IMR-90 (cell line): ENCODE data around the gene HUNK. TPM values are rescaled to one million over a fixed set of nuclear protein-coding genes. Genes with fewer than 3 reads are reported as not detected.

Experiments used
- ATAC-seq: fragments of 200-7000 bp; cut with Tn5 transposase; 2 replicates; pipeline ENCODE4 v1.9.1; 2020; ENCODE audit warnings: low read depth, mild to moderate bottlenecking, moderate library complexity
- BruUV-seq: library from RNA; stranded (reverse); fragments of 400-500 nt; replicated peaks from 2 replicates; lab custom pipeline; 2021; lab: Mats Ljungman, UMichigan
- CTCF ChIA-PET: fragments of 300-600 bp; formaldehyde crosslinking; extraction: SDS; loops from one replicate; lab custom pipeline; 2021; ENCODE audit warnings: antibody characterized with exemption; lab: Yijun Ruan, JAX
- POLR2A ChIA-PET: fragments of 300-600 bp; sonication (Branson Sonifier 250); formaldehyde crosslinking; loops from one replicate; lab custom pipeline; 2022; ENCODE audit warnings: antibody characterized with exemption; ENCODE audit not compliant: unreplicated experiment; lab: Charles Lee
- DNase-seq: peaks from one replicate; pipeline ENCODE4 v3.0.0; 2013
- H2AFZ ChIP-seq: replicated peaks from 2 replicates; pipeline ENCODE3; 2013; ENCODE audit warnings: low read length, mild to moderate bottlenecking; ENCODE audit not compliant: poor library complexity
- H2AK5ac ChIP-seq: 2 replicates; pipeline ENCODE4 v1.6.1; 2013; ENCODE audit warnings: low read depth, low read length, inconsistent platforms
- H2AK9ac ChIP-seq: replicated peaks from 2 replicates; pipeline ENCODE3; 2013; ENCODE audit warnings: mild to moderate bottlenecking, low read depth, low read length, moderate library complexity; ENCODE audit not compliant: poor library complexity
- H2BK120ac ChIP-seq: 2 replicates; pipeline ENCODE4 v1.6.1; 2013; ENCODE audit warnings: low read depth, low read length, inconsistent platforms
- H2BK15ac ChIP-seq: 3 replicates; pipeline ENCODE4 v1.6.1; 2013; ENCODE audit warnings: low read depth, low read length, inconsistent platforms
- H2BK20ac ChIP-seq: 2 replicates; pipeline ENCODE4 v1.6.1; 2013; ENCODE audit warnings: low read depth, mild to moderate bottlenecking, inconsistent platforms, low read length, moderate library complexity
- H2BK5ac ChIP-seq: 2 replicates; pipeline ENCODE4 v1.6.1; 2013; ENCODE audit warnings: mild to moderate bottlenecking, low read depth, low read length, inconsistent platforms; ENCODE audit not compliant: poor library complexity, severe bottlenecking
- H3K14ac ChIP-seq: replicated peaks from 2 replicates; pipeline ENCODE4 v1.6.1; 2013; ENCODE audit warnings: low read depth, low read length, inconsistent platforms
- H3K18ac ChIP-seq: 2 replicates; pipeline ENCODE4 v1.6.1; 2013; ENCODE audit warnings: low read depth, low read length, control low read depth
- H3K23ac ChIP-seq: 2 replicates; pipeline ENCODE4 v1.6.1; 2013; ENCODE audit warnings: low read depth, low read length, inconsistent platforms
- H3K27ac ChIP-seq: 2 replicates; pipeline ENCODE4 v1.5.1; 2013; ENCODE audit warnings: mild to moderate bottlenecking, control low read depth, low read length; ENCODE audit not compliant: insufficient read depth
- H3K27me3 ChIP-seq: 2 replicates; pipeline ENCODE4 v1.6.1; 2013; ENCODE audit warnings: low read length; ENCODE audit not compliant: control insufficient read depth, insufficient read depth
- H3K36me3 ChIP-seq: 2 replicates; pipeline ENCODE4 v1.6.1; 2013; ENCODE audit warnings: low read length, mixed read lengths; ENCODE audit not compliant: control insufficient read depth, insufficient read depth
- H3K4ac ChIP-seq: 2 replicates; pipeline ENCODE4 v1.6.1; 2013; ENCODE audit warnings: low read depth, low read length, inconsistent platforms
- H3K4me1 ChIP-seq: 2 replicates; pipeline ENCODE4 v1.6.1; 2013; ENCODE audit warnings: low read length, mixed read lengths; ENCODE audit not compliant: control insufficient read depth, insufficient read depth
- H3K4me2 ChIP-seq: 2 replicates; pipeline ENCODE4 v1.6.1; 2013; ENCODE audit warnings: low read depth, mild to moderate bottlenecking, control low read depth, low read length, moderate library complexity
- H3K4me3 ChIP-seq: 2 replicates; pipeline ENCODE4 v1.5.1; 2013; ENCODE audit warnings: low read depth, mild to moderate bottlenecking, control low read depth, low read length, moderate library complexity; ENCODE audit not compliant: insufficient read depth
- H3K56ac ChIP-seq: 2 replicates; pipeline ENCODE4 v1.6.1; 2013; ENCODE audit warnings: low read length, inconsistent platforms; ENCODE audit not compliant: insufficient read depth; ENCODE audit errors: extremely low read depth
- H3K79me1 ChIP-seq, 2 experiments: 2 replicates each; pipeline ENCODE4 v1.6.1; 2013; ENCODE audit warnings: low read length in 2 of 2, inconsistent platforms in 1 of 2, low read depth in 1 of 2
- H3K9ac ChIP-seq: 2 replicates; pipeline ENCODE4 v1.6.1; 2013; ENCODE audit warnings: low read depth, low read length, control low read depth
- H3K9me1 ChIP-seq: 2 replicates; pipeline ENCODE4 v1.6.1; 2013; ENCODE audit warnings: low read length, inconsistent platforms; ENCODE audit not compliant: insufficient read depth
- H3K9me3 ChIP-seq: 2 replicates; pipeline ENCODE4 v1.6.1; 2013; ENCODE audit warnings: low read length; ENCODE audit not compliant: control insufficient read depth, insufficient read depth
- H4K20me1 ChIP-seq: 2 replicates; pipeline ENCODE4 v1.6.1; 2013; ENCODE audit warnings: low read length, inconsistent platforms; ENCODE audit not compliant: insufficient read depth
- H4K5ac ChIP-seq: 2 replicates; pipeline ENCODE4 v1.6.1; 2013; ENCODE audit warnings: mild to moderate bottlenecking, low read depth, low read length, control low read depth
- H4K8ac ChIP-seq, 2 experiments: 2 replicates each; pipeline ENCODE4 v1.6.1; 2013; ENCODE audit warnings: low read depth in 2 of 2, low read length in 2 of 2, control low read depth in 1 of 2, inconsistent platforms in 1 of 2
- H4K91ac ChIP-seq: 2 replicates; pipeline ENCODE4 v1.6.1; 2013; ENCODE audit warnings: low read depth, low read length, inconsistent platforms; ENCODE audit not compliant: insufficient read depth
- MAZ ChIP-seq: IDR thresholded peaks from 2 replicates; pipeline ENCODE4 v1.6.1; 2012; ENCODE audit warnings: low read depth, mild to moderate bottlenecking, low read length, improper control_type of control experiment, moderate library complexity, borderline replicate concordance
- POLR2A ChIP-seq: IDR thresholded peaks from 2 replicates; pipeline ENCODE4 v1.6.1; 2012; ENCODE audit warnings: mild to moderate bottlenecking, low read depth, low read length
- RFX5 ChIP-seq: IDR thresholded peaks from 2 replicates; pipeline ENCODE4 v1.8.0; 2012; ENCODE audit warnings: low read depth, mild to moderate bottlenecking, low read length, moderate library complexity
- WGBS, 2 experiments: methylation state at CpG; one replicate each; pipeline versions ENCODE4 v1.1.5 to v1.1.7; 2013; ENCODE audit warnings: missing lambda C conversion rate in 2 of 2; ENCODE audit not compliant: insufficient read length in 1 of 2; ENCODE audit errors: extremely low coverage in 2 of 2; 5-methylcytosine and 5-hydroxymethylcytosine counted together
- dilution Hi-C: fragments of 300-500 bp; cut with HindIII; formaldehyde crosslinking; loops from one replicate; pipeline ENCODE4 v1.14.3; 2018; ENCODE audit warnings: low sequenced_read_pairs; ENCODE audit not compliant: unreplicated experiment
- in situ Hi-C: fragments of 300-500 bp; cut with MboI; formaldehyde crosslinking; loops from 3 replicates; pipeline ENCODE4 v1.14.3; 2019; ENCODE audit warnings: low sequenced_read_pairs, inconsistent platforms, mixed read lengths
- intact Hi-C: fragments of 100-400 bp; cut with micrococcal nuclease; formaldehyde crosslinking; loops from 2 replicates; pipeline ENCODE4 v1.10.0; 2022
- polyA plus RNA-seq, 3 experiments: library from polyadenylated mRNA; depleted of rRNA; stranded (reverse); fragments of >200 nt; gene quantifications; 2 replicates each; pipeline ENCODE4 v1.2.3, GENCODE V29; 2012; ENCODE audit warnings: low replicate concordance in 1 of 3
- total RNA-seq: library from RNA; depleted of rRNA; stranded (reverse); fragments of >200 nt; gene quantifications from 2 replicates; pipeline ENCODE4 v1.2.3, GENCODE V29; 2012
- TF ChIP-seq, protein P1 (sequence below): fragments of 150-350 bp; IDR thresholded peaks from 2 replicates; pipeline ENCODE4 v1.6.1; 2017; ENCODE audit warnings: mild to moderate bottlenecking, antibody characterized with exemption, low read length, low read depth

HUNK gene
- total and polyA plus RNA-seq, 2 of the 4 experiments (the other 2 are of a cell fraction): 1.0 to 2.0 TPM

DNA sequence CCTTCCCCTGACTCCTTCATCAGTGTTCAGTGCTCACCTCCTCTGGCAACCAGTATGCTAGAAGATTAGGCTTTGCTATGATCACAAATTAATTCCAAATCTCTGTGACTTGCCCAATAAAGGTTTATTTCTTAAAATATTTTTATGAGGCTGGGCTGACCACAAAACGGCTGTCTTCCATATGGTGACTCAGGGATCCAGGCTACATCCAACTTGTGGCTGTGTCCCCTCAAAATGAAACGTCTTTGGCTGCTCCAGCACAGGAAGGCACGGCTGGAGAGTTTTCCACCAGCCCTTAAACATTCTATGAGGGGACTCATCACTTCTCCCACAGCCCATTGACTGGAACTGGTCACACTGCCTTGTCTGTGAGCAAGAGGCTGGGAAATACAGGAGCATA, 131.5 kb downstream of the HUNK start:
- BruUV-seq: no TSS peak
- no peak for DNase-seq

More for the DNA sequence above, 131.5 kb downstream of the HUNK start:
- Histone ChIP-seq H3K4me2 (no peak overlapping the region), H2BK5ac (no peak overlapping the region), H2BK15ac (no peak overlapping the region), H3K4ac (no peak overlapping the region), H2AFZ (no peak overlapping the region), H4K20me1 (no peaks in the 10 kb centered on the region), H3K79me1 (no peaks in the 10 kb centered on the region), H3K4me3 (no peak overlapping the region), H3K14ac (no peak overlapping the region), H3K56ac (no peak overlapping the region), H3K9me3 (peaks cover 4% of the 10 kb centered on the region), H3K4me1 (0 out of 2 replicates have a peak, but pooled peaks cover 2% of the 10 kb centered on the region), H2AK9ac (no peak overlapping the region), H2AK5ac (no peak overlapping the region), H4K5ac (no peak overlapping the region), H3K36me3 (peaks cover 10% of the 10 kb centered on the region), H3K9me1 (no peaks in the 10 kb centered on the region), H3K23ac (no peak overlapping the region), H3K9ac (no peak overlapping the region), H3K27me3 (no peaks in the 10 kb centered on the region), H3K18ac (no peak overlapping the region), H3K27ac (no peak overlapping the region), H4K91ac (no peak overlapping the region), H2BK120ac (no peak overlapping the region), H2BK20ac (no peak overlapping the region), H4K8ac (no peak overlapping the region)
- WGBS, 2 experiments: no CpG with 5 or more reads among the region's 3 CpGs
- intact Hi-C loops: no loop called here
- no peak for ATAC-seq
- dilution Hi-C loops: no loop called here
- no peak for TF ChIP-seq MAZ
- TF ChIP-seq, protein P1, sequence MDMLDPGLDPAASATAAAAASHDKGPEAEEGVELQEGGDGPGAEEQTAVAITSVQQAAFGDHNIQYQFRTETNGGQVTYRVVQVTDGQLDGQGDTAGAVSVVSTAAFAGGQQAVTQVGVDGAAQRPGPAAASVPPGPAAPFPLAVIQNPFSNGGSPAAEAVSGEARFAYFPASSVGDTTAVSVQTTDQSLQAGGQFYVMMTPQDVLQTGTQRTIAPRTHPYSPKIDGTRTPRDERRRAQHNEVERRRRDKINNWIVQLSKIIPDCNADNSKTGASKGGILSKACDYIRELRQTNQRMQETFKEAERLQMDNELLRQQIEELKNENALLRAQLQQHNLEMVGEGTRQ: no peak
- no peak for TF ChIP-seq RFX5
- TF ChIP-seq POLR2A: no peak
- CTCF ChIA-PET: no interaction called here
- POLR2A ChIA-PET: no interaction called here
- in situ Hi-C loops: no loop called here
